Panc1 (cell line): ENCODE measurements around the gene SYNPO. TPM values are rescaled to one million over a fixed set of nuclear protein-coding genes. Genes with fewer than 3 reads are reported as not detected.
A peak's percentile ranks its signal among the peaks of the same experiment; 100 is the strongest.

Experiments used
- ATAC-seq: fragments of 200-7000 bp; cut with Tn5 transposase; 2 replicates; pipeline ENCODE4 v1.9.1; 2020; ENCODE audit warnings: mild to moderate bottlenecking, moderate library complexity
- BruUV-seq: library from RNA; stranded (reverse); fragments of 400-500 nt; replicated peaks from 2 replicates; lab custom pipeline; 2021; lab: Mats Ljungman, UMichigan
- CTCF ChIA-PET: fragments of 300-600 bp; sonication (Branson Sonifier 250); formaldehyde crosslinking; loops from one replicate; lab custom pipeline; 2022; ENCODE audit warnings: antibody characterized with exemption; lab: Charles Lee
- POLR2A ChIA-PET: fragments of 300-600 bp; sonication (Branson Sonifier 250); formaldehyde crosslinking; loops from one replicate; lab custom pipeline; 2022; ENCODE audit warnings: antibody characterized with exemption; lab: Charles Lee
- DNase-seq: peaks from one replicate; pipeline ENCODE4 v3.0.0-alpha.2; 2010; ENCODE audit warnings: low read depth, low spot score
- H3K27ac ChIP-seq: 2 replicates; pipeline ENCODE4 v1.5.1; 2011; ENCODE audit warnings: mild to moderate bottlenecking, low read length, inconsistent platforms
- H3K27me3 ChIP-seq: fragments of 200-500 bp; sonication (Bioruptor generic); 2 replicates; pipeline ENCODE4 v1.6.0; 2014; ENCODE audit warnings: low read length, inconsistent platforms; ENCODE audit not compliant: control insufficient read depth, insufficient read depth
- H3K36me3 ChIP-seq: fragments of 200-500 bp; sonication (Bioruptor generic); 2 replicates; pipeline ENCODE4 v1.5.1; 2014; ENCODE audit warnings: inconsistent platforms, mild to moderate bottlenecking, low read length, moderate library complexity; ENCODE audit not compliant: control insufficient read depth, insufficient read depth
- H3K4me1 ChIP-seq: 2 replicates; pipeline ENCODE4 v1.5.1; 2011; ENCODE audit warnings: inconsistent platforms, mild to moderate bottlenecking, low read length, moderate library complexity; ENCODE audit not compliant: control insufficient read depth, insufficient read depth
- H3K4me3 ChIP-seq, 2 experiments: 2 replicates each; pipeline ENCODE4 v1.5.1; 2011 to 2012; ENCODE audit warnings: low read depth in 2 of 2, low read length in 2 of 2, mild to moderate bottlenecking in 2 of 2, inconsistent platforms in 1 of 2, moderate library complexity in 1 of 2
- H3K9me3 ChIP-seq: fragments of 200-500 bp; sonication (Bioruptor generic); 2 replicates; pipeline ENCODE4 v1.5.1; 2014; ENCODE audit warnings: low read depth, mild to moderate bottlenecking, inconsistent platforms, low read length, moderate library complexity; ENCODE audit not compliant: control insufficient read depth, insufficient read depth
- POLR2AphosphoS5 ChIP-seq: IDR thresholded peaks from 2 replicates; pipeline ENCODE4 v1.6.1; 2012; ENCODE audit warnings: mild to moderate bottlenecking, low read depth, low read length, moderate library complexity
- SIN3A ChIP-seq: IDR thresholded peaks from 2 replicates; pipeline ENCODE4 v1.6.1; 2012; ENCODE audit warnings: low read depth, mild to moderate bottlenecking, low read length, moderate library complexity, borderline replicate concordance; ENCODE audit not compliant: insufficient read depth
- TCF7L2 ChIP-seq: IDR thresholded peaks from 2 replicates; pipeline ENCODE4 v1.6.1; 2011; ENCODE audit warnings: mild to moderate bottlenecking, low read depth, low read length, inconsistent platforms
- in situ Hi-C: cut with HindIII; loops from 2 replicates; pipeline ENCODE4 v1.10.0; 2016; ENCODE audit warnings: low sequenced_read_pairs, low pct_unique_long_range_greater_than_20kb
- intact Hi-C: fragments of 100-400 bp; cut with micrococcal nuclease; formaldehyde crosslinking; loops from one replicate; pipeline ENCODE4 v1.10.0; 2022; ENCODE audit not compliant: unreplicated experiment
- total RNA-seq: library from RNA; stranded (reverse); gene quantifications from one replicate; pipeline ENCODE4 v1.2.1, GENCODE V29; 2021; ENCODE audit not compliant: unreplicated experiment
- TF ChIP-seq, protein P1 (sequence below): fragments of 450-650 bp; IDR thresholded peaks from 2 replicates; pipeline ENCODE4 v1.5.1; 2017; ENCODE audit warnings: mild to moderate bottlenecking
- TF ChIP-seq, protein P2 (sequence below), 2 experiments: IDR thresholded peaks; 2 replicates each; pipeline ENCODE4 v1.6.1; 2011 to 2012; ENCODE audit warnings: low read depth in 2 of 2, control low read depth in 1 of 2, low read length in 1 of 2, mild to moderate bottlenecking in 1 of 2, moderate library complexity in 1 of 2; ENCODE audit not compliant: insufficient read depth in 1 of 2

SYNPO gene
- total RNA-seq, 1 experiment from 2014 or later, result 82.8 TPM

DNA sequence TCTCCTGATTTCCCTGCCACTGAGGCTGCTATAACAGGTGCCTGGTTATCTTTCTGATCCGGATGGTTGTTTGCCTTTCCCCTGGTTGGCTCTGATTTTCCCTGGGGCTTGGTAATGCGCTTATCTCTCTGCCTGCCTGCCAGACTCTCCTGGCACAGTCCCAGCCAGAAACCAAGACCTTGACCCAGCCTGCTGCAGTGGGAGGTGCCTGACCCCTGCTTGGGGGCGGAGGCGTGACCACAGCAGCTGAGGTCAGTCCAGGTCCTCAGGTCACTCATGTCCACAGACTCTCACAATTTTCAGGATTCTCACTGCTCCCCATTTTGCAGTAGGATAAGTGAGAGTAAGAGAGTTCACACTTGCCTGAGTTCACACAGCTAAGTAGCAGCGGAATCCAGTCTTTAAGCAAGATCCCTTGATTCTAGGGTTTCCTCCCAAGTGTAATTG, 24.4 kb upstream of the SYNPO start:
- Histone ChIP-seq H3K4me1 (peaks cover 39% of the 10 kb centered on the region), H3K36me3 (no peaks in the 10 kb centered on the region), H3K4me3 (no peak overlapping the region), H3K9me3 (no peaks in the 10 kb centered on the region), H3K27ac (peak overlapping the region; percentile 48; the same call in 1 of the 2 replicates), H3K27me3 (no peaks in the 10 kb centered on the region)
- in situ Hi-C loops (no loop called here), intact Hi-C loops (no loop called here)
- DNase-seq, result no peak
- ChIA-PET POLR2A (no interaction called here), CTCF (no interaction called here)
- ATAC-seq, result 0 out of 2 replicates have a peak, but pooled peaks have one; percentile 11
- no peak for TF ChIP-seq TCF7L2
- TF ChIP-seq, protein P1, sequence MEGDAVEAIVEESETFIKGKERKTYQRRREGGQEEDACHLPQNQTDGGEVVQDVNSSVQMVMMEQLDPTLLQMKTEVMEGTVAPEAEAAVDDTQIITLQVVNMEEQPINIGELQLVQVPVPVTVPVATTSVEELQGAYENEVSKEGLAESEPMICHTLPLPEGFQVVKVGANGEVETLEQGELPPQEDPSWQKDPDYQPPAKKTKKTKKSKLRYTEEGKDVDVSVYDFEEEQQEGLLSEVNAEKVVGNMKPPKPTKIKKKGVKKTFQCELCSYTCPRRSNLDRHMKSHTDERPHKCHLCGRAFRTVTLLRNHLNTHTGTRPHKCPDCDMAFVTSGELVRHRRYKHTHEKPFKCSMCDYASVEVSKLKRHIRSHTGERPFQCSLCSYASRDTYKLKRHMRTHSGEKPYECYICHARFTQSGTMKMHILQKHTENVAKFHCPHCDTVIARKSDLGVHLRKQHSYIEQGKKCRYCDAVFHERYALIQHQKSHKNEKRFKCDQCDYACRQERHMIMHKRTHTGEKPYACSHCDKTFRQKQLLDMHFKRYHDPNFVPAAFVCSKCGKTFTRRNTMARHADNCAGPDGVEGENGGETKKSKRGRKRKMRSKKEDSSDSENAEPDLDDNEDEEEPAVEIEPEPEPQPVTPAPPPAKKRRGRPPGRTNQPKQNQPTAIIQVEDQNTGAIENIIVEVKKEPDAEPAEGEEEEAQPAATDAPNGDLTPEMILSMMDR, result no peak
- TF ChIP-seq POLR2AphosphoS5, result no peak
- TF ChIP-seq, protein P2, sequence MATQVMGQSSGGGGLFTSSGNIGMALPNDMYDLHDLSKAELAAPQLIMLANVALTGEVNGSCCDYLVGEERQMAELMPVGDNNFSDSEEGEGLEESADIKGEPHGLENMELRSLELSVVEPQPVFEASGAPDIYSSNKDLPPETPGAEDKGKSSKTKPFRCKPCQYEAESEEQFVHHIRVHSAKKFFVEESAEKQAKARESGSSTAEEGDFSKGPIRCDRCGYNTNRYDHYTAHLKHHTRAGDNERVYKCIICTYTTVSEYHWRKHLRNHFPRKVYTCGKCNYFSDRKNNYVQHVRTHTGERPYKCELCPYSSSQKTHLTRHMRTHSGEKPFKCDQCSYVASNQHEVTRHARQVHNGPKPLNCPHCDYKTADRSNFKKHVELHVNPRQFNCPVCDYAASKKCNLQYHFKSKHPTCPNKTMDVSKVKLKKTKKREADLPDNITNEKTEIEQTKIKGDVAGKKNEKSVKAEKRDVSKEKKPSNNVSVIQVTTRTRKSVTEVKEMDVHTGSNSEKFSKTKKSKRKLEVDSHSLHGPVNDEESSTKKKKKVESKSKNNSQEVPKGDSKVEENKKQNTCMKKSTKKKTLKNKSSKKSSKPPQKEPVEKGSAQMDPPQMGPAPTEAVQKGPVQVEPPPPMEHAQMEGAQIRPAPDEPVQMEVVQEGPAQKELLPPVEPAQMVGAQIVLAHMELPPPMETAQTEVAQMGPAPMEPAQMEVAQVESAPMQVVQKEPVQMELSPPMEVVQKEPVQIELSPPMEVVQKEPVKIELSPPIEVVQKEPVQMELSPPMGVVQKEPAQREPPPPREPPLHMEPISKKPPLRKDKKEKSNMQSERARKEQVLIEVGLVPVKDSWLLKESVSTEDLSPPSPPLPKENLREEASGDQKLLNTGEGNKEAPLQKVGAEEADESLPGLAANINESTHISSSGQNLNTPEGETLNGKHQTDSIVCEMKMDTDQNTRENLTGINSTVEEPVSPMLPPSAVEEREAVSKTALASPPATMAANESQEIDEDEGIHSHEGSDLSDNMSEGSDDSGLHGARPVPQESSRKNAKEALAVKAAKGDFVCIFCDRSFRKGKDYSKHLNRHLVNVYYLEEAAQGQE (IDR thresholded peaks at IDR 0.05; ENCODE audit: insufficient read depth in 1 of 2, low read depth in 2 of 2, low read length in 1 of 2), result no peak
- no peak for TF ChIP-seq SIN3A
- no TSS peak for BruUV-seq

DNA sequence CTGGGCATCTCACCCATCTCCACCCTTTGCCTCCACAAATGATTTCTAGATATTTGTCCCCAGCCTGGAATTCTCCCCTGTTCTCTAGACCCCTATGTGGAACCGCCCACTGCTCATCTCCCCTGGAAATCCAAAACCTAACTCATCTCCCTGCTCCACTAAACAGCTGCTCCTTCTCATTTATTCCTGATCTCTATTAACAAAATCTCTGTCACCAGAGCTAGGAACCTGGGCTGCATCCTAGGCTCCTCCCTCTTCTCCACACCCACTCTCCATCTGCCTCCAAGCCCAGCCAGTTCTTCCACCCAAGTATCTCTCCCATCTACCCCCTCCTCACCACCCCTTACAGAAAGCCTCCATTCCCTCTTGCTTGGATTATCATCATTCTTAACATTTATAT, 24.0 kb upstream of the SYNPO start:
- no peaks in the 10 kb centered on the region for H3K9me3 ChIP-seq
- ATAC-seq (no peak), DNase-seq (no peak)
- BruUV-seq, result no TSS peak
- H3K4me1 ChIP-seq, result peaks cover 39% of the 10 kb centered on the region
- H3K27me3 ChIP-seq, result no peaks in the 10 kb centered on the region
- in situ Hi-C loops (no loop called here), intact Hi-C loops (no loop called here)
- ChIA-PET POLR2A (interaction anchor here (0.6 kb wide), 1 partner anchor 13 kb away, joined by 3 read pairs; no protein-coding TSS in a partner anchor), CTCF (no interaction called here)
- no peak overlapping the region for H3K27ac ChIP-seq
- no peak overlapping the region for H3K4me3 ChIP-seq
- no peak for TF ChIP-seq SIN3A
- TF ChIP-seq, protein P2 (IDR thresholded peaks at IDR 0.05; ENCODE audit: insufficient read depth in 1 of 2, low read depth in 2 of 2, low read length in 1 of 2), result no peak
- TF ChIP-seq, protein P1, result no peak
- TF ChIP-seq POLR2AphosphoS5, result no peak
- no peaks in the 10 kb centered on the region for H3K36me3 ChIP-seq
